MM.1S (cell line): ENCODE results near the gene TMTC1.

Experiments used
- DNase-seq: peaks from one replicate; pipeline ENCODE4 v3.0.0-alpha.2; 2015
- H2AFZ ChIP-seq: fragments of 300-600 bp; sonication (generic); 2 replicates; pipeline ENCODE4 v1.6.0; 2016; ENCODE audit warnings: antibody characterized with exemption, low read length
- H3F3A ChIP-seq: fragments of 300-600 bp; sonication (generic); 2 replicates; pipeline ENCODE4 v1.6.1; 2016; ENCODE audit warnings: mild to moderate bottlenecking, antibody characterized with exemption, low read length, moderate library complexity, mixed read lengths; ENCODE audit not compliant: insufficient read depth
- H3K27ac ChIP-seq: fragments of 300-600 bp; sonication (generic); 2 replicates; pipeline ENCODE4 v1.5.1; 2016; ENCODE audit warnings: mild to moderate bottlenecking, low read length
- H3K27me3 ChIP-seq: fragments of 300-600 bp; sonication (generic); replicated peaks from 2 replicates; pipeline ENCODE4 v1.6.0; 2016; ENCODE audit warnings: low read length; ENCODE audit not compliant: insufficient read depth
- H3K36me3 ChIP-seq: fragments of 300-600 bp; sonication (generic); replicated peaks from 2 replicates; pipeline ENCODE4 v1.6.1; 2016; ENCODE audit warnings: mild to moderate bottlenecking, low read length, mixed read lengths; ENCODE audit not compliant: insufficient read depth
- H3K4me1 ChIP-seq: fragments of 300-600 bp; sonication (generic); 2 replicates; pipeline ENCODE4 v1.6.1; 2016; ENCODE audit warnings: low read length, mixed read lengths
- H3K4me2 ChIP-seq: fragments of 300-600 bp; sonication (generic); 2 replicates; pipeline ENCODE4 v1.6.0; 2016; ENCODE audit warnings: low read depth, low read length
- H3K4me3 ChIP-seq: fragments of 300-600 bp; sonication (generic); 2 replicates; pipeline ENCODE4 v1.5.1; 2016; ENCODE audit warnings: low read length, mixed read lengths
- H3K79me2 ChIP-seq: fragments of 300-600 bp; sonication (generic); 2 replicates; pipeline ENCODE4 v1.6.1; 2016; ENCODE audit warnings: mixed run types, low read length, mixed read lengths
- H3K9ac ChIP-seq: fragments of 300-600 bp; sonication (generic); 2 replicates; pipeline ENCODE4 v1.6.1; 2016; ENCODE audit warnings: low read length, mixed read lengths
- H3K9me2 ChIP-seq: fragments of 300-600 bp; sonication (generic); replicated peaks from 2 replicates; pipeline ENCODE4 v1.6.1; 2016; ENCODE audit warnings: mild to moderate bottlenecking, low read length, mixed read lengths; ENCODE audit not compliant: insufficient read depth
- H3K9me3 ChIP-seq: fragments of 300-600 bp; sonication (generic); replicated peaks from 2 replicates; pipeline ENCODE4 v1.6.1; 2016; ENCODE audit warnings: mild to moderate bottlenecking, low read length, mixed read lengths; ENCODE audit not compliant: insufficient read depth
- H4K20me1 ChIP-seq: fragments of 300-600 bp; sonication (generic); 2 replicates; pipeline ENCODE4 v1.6.1; 2016; ENCODE audit warnings: mild to moderate bottlenecking, low read length, moderate library complexity, mixed read lengths; ENCODE audit not compliant: insufficient read depth
- EZH2 ChIP-seq: fragments of 300-600 bp; sonication (generic); optimal IDR thresholded peaks from 2 replicates; pipeline ENCODE3; 2017; ENCODE audit warnings: low read depth, mild to moderate bottlenecking, antibody characterized with exemption, low read length, mixed read lengths
- EZH2phosphoT487 ChIP-seq: fragments of 300-600 bp; sonication (generic); IDR thresholded peaks from 2 replicates; pipeline ENCODE4 v1.6.1; 2018; ENCODE audit warnings: antibody characterized with exemption, low read length
- TF ChIP-seq, protein P1 (sequence below): fragments of 300-600 bp; sonication (generic); IDR thresholded peaks from 2 replicates; pipeline ENCODE4 v1.5.1; 2016; ENCODE audit warnings: antibody characterized with exemption, low read length, mixed read lengths

The TMTC1 gene

GRCh38 chr12:29625359-29625953 lies 158.3 kb downstream of the TMTC1 start:
- Histone ChIP-seq H2AFZ (no peak overlapping the region), H3K4me3 (no peak overlapping the region), H3K4me2 (no peak overlapping the region), H4K20me1 (no peaks in the 10 kb centered on the region), H3K4me1 (no peaks in the 10 kb centered on the region), H3K27me3 (no peaks in the 10 kb centered on the region), H3K9ac (no peak overlapping the region), H3K9me2 (no peaks in the 10 kb centered on the region), H3K9me3 (no peaks in the 10 kb centered on the region), H3F3A (no peaks in the 10 kb centered on the region), H3K36me3 (no peaks in the 10 kb centered on the region), H3K27ac (no peak overlapping the region), H3K79me2 (no peaks in the 10 kb centered on the region)
- DNase-seq = no peak
- TF ChIP-seq EZH2 = no peak
- TF ChIP-seq, protein P1, sequence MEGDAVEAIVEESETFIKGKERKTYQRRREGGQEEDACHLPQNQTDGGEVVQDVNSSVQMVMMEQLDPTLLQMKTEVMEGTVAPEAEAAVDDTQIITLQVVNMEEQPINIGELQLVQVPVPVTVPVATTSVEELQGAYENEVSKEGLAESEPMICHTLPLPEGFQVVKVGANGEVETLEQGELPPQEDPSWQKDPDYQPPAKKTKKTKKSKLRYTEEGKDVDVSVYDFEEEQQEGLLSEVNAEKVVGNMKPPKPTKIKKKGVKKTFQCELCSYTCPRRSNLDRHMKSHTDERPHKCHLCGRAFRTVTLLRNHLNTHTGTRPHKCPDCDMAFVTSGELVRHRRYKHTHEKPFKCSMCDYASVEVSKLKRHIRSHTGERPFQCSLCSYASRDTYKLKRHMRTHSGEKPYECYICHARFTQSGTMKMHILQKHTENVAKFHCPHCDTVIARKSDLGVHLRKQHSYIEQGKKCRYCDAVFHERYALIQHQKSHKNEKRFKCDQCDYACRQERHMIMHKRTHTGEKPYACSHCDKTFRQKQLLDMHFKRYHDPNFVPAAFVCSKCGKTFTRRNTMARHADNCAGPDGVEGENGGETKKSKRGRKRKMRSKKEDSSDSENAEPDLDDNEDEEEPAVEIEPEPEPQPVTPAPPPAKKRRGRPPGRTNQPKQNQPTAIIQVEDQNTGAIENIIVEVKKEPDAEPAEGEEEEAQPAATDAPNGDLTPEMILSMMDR = no peak
- no peak for TF ChIP-seq EZH2phosphoT487

DNA sequence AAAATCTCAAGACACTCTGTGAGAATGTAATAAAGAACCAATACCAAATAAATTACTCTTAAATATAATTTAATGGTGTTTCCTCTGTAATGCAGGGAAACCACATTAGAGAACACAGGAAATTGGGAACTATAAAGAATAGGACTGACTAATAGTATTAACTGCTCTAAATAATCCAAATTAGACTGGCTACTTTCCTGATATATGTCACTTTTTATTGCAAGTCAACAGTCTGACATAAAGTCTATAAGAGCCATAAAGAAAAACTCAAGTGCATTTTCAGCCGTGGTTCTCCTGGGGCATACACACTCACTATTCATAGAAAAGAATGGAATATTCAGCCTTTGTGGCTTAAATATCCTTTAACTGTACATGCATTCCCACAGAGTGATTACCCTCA lies 161.5 kb downstream of the TMTC1 start:
- DNase-seq = no peak
- H3K4me2 ChIP-seq = no peak overlapping the region
- no peak overlapping the region for H3K4me3 ChIP-seq
- no peaks in the 10 kb centered on the region for H3K9me3 ChIP-seq
- H3K36me3 ChIP-seq = no peaks in the 10 kb centered on the region
- no peaks in the 10 kb centered on the region for H3F3A ChIP-seq
- no peaks in the 10 kb centered on the region for H3K27me3 ChIP-seq
- no peak overlapping the region for H3K27ac ChIP-seq
- no peaks in the 10 kb centered on the region for H3K4me1 ChIP-seq
- H3K79me2 ChIP-seq = no peaks in the 10 kb centered on the region
- no peak overlapping the region for H3K9ac ChIP-seq
- H2AFZ ChIP-seq = no peak overlapping the region
- no peaks in the 10 kb centered on the region for H4K20me1 ChIP-seq
- TF ChIP-seq, protein P1 = no peak
- TF ChIP-seq EZH2 (no peak), EZH2phosphoT487 (no peak)
- no peaks in the 10 kb centered on the region for H3K9me2 ChIP-seq

- Histone ChIP-seq H3K4me3 (no peak overlapping the region), H3K27ac (no peak overlapping the region), H3K4me2 (no peak overlapping the region), H3K9me3 (no peaks in the 10 kb centered on the region), H3K36me3 (no peaks in the 10 kb centered on the region), H3K9me2 (no peaks in the 10 kb centered on the region), H3K4me1 (no peaks in the 10 kb centered on the region), H3K27me3 (no peaks in the 10 kb centered on the region), H2AFZ (no peak overlapping the region), H4K20me1 (no peaks in the 10 kb centered on the region), H3K79me2 (no peaks in the 10 kb centered on the region), H3K9ac (no peak overlapping the region), H3F3A (no peaks in the 10 kb centered on the region)
- DNase-seq = no peak
- no peak for TF ChIP-seq EZH2phosphoT487
- TF ChIP-seq, protein P1 = no peak
- TF ChIP-seq EZH2 = no peak
These were observed 163.7 kb downstream of the TMTC1 start for GRCh38 chr12:29620030-29620429.
